Measurements from ENCODE around the gene PARD3.
A peak's percentile ranks its signal among the peaks of the same experiment; 100 is the strongest.

GRCh38 chr10:34780818-34781380 is 34.2 kb downstream of the PARD3 start:
- no peak for TF ChIP-seq CTCF (IDR thresholded peaks at IDR 0.05)
- no peak for TF ChIP-seq POLR2A (IDR thresholded peaks at IDR 0.05)
- TF ChIP-seq EP300 (IDR thresholded peaks at IDR 0.05), result peak in 1 of 2 donors; percentile 43
